Nephron (organoid): Measurements from ENCODE around the gene IFRD2.

Experiments
- H3K27ac Mint-ChIP-seq, 3 experiments: 2 replicates each; pipeline ENCODE4 v1.8.0; 2020; ENCODE audit warnings: mixed read lengths in 3 of 3, mild to moderate bottlenecking in 2 of 3, moderate library complexity in 1 of 3
- H3K27me3 Mint-ChIP-seq: 2 replicates; pipeline ENCODE4 v1.8.0; 2021; ENCODE audit warnings: low read depth, mild to moderate bottlenecking, moderate library complexity, mixed read lengths
- H3K36me3 Mint-ChIP-seq: 2 replicates; pipeline ENCODE4 v1.8.0; 2020; ENCODE audit warnings: low read depth, mixed read lengths
- H3K4me1 Mint-ChIP-seq: 2 replicates; pipeline ENCODE4 v1.8.0; 2020; ENCODE audit warnings: mixed read lengths
- H3K4me3 Mint-ChIP-seq, 3 experiments: 2 replicates each; pipeline ENCODE4 v1.8.0; 2020; ENCODE audit warnings: mild to moderate bottlenecking in 3 of 3, mixed read lengths in 3 of 3, moderate library complexity in 2 of 3
- H3K9me3 Mint-ChIP-seq: 2 replicates; pipeline ENCODE4 v1.8.0; 2020; ENCODE audit warnings: mixed read lengths
- CTCF ChIP-seq, 3 experiments: fragments of 200-600 bp; sonication (generic); IDR thresholded peaks; one replicate each; pipeline ENCODE4 v1.5.0; 2021; ENCODE audit warnings: antibody characterized with exemption in 3 of 3; ENCODE audit not compliant: unreplicated experiment in 3 of 3

Gene IFRD2

GRCh38 chr3:50322386-50323091, 30.3 kb upstream of the IFRD2 start, which contains the start of gene HYAL2:
Gene HYAL2 (minus strand): TSS chr3:50322745. CDS start chr3:50320489, 2,256 bp downstream.
- H3K4me1 Mint-ChIP-seq = peaks cover 41% of the 10 kb centered on the region
- TF ChIP-seq CTCF (IDR thresholded peaks at IDR 0.05; ENCODE audit: unreplicated experiment in 3 of 3) = no peak
- peak within 1 kb of the TSS; percentile 86 to 92 (median 88) for H3K4me3 Mint-ChIP-seq
- no peaks in the 10 kb centered on the region for H3K27me3 Mint-ChIP-seq
- peak within 1 kb of the TSS; percentile 99 to 100 (median 99) for H3K27ac Mint-ChIP-seq
- no peaks in the 10 kb centered on the region for H3K9me3 Mint-ChIP-seq
- peaks cover 21% of the 10 kb centered on the region for H3K36me3 Mint-ChIP-seq

GRCh38 chr3:50322115-50322385, 29.8 kb upstream of the IFRD2 start:
- Mint-ChIP-seq H3K4me3 (peak overlapping the region; percentile 86 to 92 (median 88)), H3K9me3 (no peaks in the 10 kb centered on the region), H3K27ac (peak overlapping the region; percentile 99 to 100 (median 99)), H3K36me3 (peaks cover 25% of the 10 kb centered on the region), H3K4me1 (peaks cover 41% of the 10 kb centered on the region), H3K27me3 (no peaks in the 10 kb centered on the region)
- TF ChIP-seq CTCF (IDR thresholded peaks at IDR 0.05; ENCODE audit: unreplicated experiment in 3 of 3) = no peak

GRCh38 chr3:50321336-50322114, 29.3 kb upstream of the IFRD2 start:
- no peaks in the 10 kb centered on the region for H3K9me3 Mint-ChIP-seq
- peak; percentile 65 to 73 (median 71) for TF ChIP-seq CTCF (IDR thresholded peaks at IDR 0.05; ENCODE audit: unreplicated experiment in 3 of 3)
- H3K4me3 Mint-ChIP-seq = peak overlapping the region; percentile 86 to 92 (median 88)
- peaks cover 30% of the 10 kb centered on the region for H3K36me3 Mint-ChIP-seq
- H3K27me3 Mint-ChIP-seq = no peaks in the 10 kb centered on the region
- H3K27ac Mint-ChIP-seq = peak overlapping the region; percentile 99 to 100 (median 99)
- H3K4me1 Mint-ChIP-seq = peaks cover 41% of the 10 kb centered on the region

GRCh38 chr3:50320853-50321335, 28.7 kb upstream of the IFRD2 start:
- TF ChIP-seq CTCF (IDR thresholded peaks at IDR 0.05; ENCODE audit: unreplicated experiment in 3 of 3) = no peak
- H3K4me1 Mint-ChIP-seq = peaks cover 41% of the 10 kb centered on the region
- peak overlapping the region; percentile 93 to 99 (median 99) for H3K4me3 Mint-ChIP-seq
- no peaks in the 10 kb centered on the region for H3K9me3 Mint-ChIP-seq
- H3K27ac Mint-ChIP-seq = peak overlapping the region; percentile 99
- H3K27me3 Mint-ChIP-seq = no peaks in the 10 kb centered on the region
- peaks cover 36% of the 10 kb centered on the region for H3K36me3 Mint-ChIP-seq

GRCh38 chr3:50319894-50320625, 27.8 kb upstream of the IFRD2 start:
- Mint-ChIP-seq H3K36me3 (peaks cover 41% of the 10 kb centered on the region), H3K27me3 (no peaks in the 10 kb centered on the region), H3K4me1 (peaks cover 41% of the 10 kb centered on the region), H3K27ac (peak overlapping the region; percentile 99), H3K9me3 (no peaks in the 10 kb centered on the region), H3K4me3 (peak overlapping the region; percentile 93 to 99 (median 99))
- TF ChIP-seq CTCF (IDR thresholded peaks at IDR 0.05; ENCODE audit: unreplicated experiment in 3 of 3) = no peak
